IMR-90 (cell line): ENCODE results near the gene CDCA4.

ENCODE experiments used
- CEBPB ChIP-seq: IDR thresholded peaks from 2 replicates; pipeline ENCODE4 v1.6.1; 2012; ENCODE audit warnings: low read depth, low read length, improper control_type of control experiment
- CTCF ChIP-seq: conservative IDR thresholded peaks from 2 replicates; pipeline ENCODE4 v1.5.1; 2012; ENCODE audit warnings: mild to moderate bottlenecking, low read depth, low read length, improper control_type of control experiment
- MAFK ChIP-seq: IDR thresholded peaks from 2 replicates; pipeline ENCODE4 v1.6.1; 2012; ENCODE audit warnings: low read depth, low read length, improper control_type of control experiment
- POLR2A ChIP-seq: IDR thresholded peaks from 2 replicates; pipeline ENCODE4 v1.6.1; 2012; ENCODE audit warnings: mild to moderate bottlenecking, low read depth, low read length

GRCh38 chr14:105019861-105020814 lies 745 bp downstream of the CDCA4 start:
- TF ChIP-seq CTCF (peak; percentile 30; the same call in 1 of the 2 replicates), MAFK (no peak), POLR2A (no peak), CEBPB (no peak)
